NCI-H2081 treated with DMSO at 0.1 percent for 48 hours (cell line): ENCODE data around the gene EIF4A3.

Experiments
- DNase-seq: peaks from one replicate; lab custom pipeline; 2025; lab: John Stamatoyannopoulos, UW

EIF4A3 gene

DNA sequence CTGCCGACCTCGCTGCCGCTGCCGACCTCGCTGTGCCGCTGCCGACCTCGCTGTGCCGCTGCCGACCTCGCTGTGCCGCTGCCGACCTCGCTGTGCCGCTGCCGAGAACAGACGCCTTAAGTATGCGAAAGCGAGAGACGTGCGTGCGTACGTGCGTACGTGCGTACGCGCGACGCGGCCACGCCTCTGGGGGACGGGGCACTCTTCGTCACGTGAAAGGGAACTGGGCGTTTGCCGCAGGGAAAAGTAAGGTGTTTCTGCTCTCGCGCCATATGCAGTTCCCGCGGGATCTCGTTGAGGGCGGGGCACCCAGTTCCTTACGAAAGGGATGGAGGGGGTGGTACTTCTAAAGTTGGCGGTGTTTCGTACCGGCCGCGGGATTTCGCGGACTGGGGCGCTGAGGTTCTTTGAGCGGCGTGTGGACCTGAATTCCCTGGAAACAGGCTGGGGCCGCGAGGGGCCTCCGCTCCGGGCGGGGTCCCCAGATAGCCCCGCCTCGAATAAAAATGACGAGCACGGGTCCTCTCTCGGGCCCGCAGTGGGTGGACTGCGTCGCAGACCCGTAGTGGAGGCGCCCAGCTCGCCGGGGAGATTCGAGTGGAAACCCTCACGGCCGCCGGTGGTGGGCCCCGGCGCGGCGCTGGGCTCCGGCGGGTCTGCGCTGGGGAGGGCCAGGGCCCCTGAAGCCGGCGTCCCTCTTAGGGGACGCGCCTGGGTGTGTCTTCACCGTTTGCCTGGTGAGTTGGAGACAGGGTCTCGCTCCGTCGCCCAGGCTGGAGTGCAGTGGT is at the start of gene EIF4A3:
TSS of gene EIF4A3 (minus strand) at position 94 of the 788 bp plus-strand sequence. CDS start 167 bp downstream, outside the sequence.
- peak; percentile 96 for DNase-seq

DNA sequence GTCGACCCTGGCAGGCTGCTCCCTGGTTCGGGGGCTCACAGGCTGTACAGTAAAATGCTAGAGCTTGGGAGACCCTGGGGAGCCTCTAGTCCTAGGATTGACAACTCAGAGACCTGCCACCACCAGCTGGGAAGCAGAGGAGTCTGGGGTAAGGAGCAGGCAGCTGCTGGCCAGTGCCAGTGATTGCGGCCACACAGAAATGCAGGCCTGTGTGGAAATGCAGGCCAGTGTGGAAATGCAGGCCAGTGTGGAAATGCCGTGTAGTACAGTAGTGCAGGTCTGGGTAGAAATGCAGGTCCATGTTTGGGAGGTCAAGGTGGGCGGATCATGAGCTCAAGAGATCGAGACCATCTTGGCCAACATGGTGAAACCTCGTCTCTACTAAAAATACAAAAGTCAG is 49.7 kb upstream of the EIF4A3 start:
- no peak for DNase-seq

DNA sequence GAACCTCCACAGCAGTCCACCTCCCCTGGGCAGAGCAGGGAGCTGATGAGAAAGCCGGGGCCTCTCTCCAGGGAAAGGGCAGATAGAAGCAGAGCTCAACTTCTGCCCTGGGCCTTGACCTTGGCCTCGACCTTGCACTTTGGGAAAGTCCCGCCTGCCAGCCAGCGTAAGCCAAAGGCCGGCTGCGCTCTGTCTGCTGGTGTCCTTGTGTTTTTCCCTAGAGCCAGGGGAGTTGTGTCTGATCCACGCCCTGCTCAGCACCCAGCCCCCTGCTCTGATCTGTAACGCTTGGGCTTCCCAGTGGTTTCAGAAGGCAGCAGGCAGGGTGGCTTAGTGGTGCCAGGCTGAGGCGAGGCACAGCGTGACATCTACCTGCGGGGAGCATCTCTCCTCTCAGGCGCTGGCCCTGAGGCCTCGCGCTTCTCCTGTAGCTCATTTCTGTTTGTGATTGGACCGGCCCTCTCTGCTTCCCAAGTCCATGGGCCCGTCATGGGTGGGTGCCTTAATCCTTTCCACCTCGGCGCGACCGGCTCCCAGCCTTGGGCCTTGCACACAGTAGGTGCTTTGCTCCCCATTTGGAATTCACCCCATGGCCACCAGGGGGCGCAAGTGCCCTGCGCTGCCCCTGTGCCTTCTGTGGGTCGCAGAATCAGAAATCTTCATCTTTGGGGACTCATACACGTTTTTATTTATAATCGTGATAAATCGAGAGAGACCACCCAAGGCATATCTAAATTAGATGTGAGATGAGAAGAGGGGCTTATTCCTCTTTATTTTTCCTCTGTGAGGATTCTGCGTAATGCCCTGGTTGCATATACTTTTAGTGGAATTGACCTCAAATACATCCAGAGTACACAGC is 49.0 kb upstream of the EIF4A3 start:
- DNase-seq: no peak

DNA sequence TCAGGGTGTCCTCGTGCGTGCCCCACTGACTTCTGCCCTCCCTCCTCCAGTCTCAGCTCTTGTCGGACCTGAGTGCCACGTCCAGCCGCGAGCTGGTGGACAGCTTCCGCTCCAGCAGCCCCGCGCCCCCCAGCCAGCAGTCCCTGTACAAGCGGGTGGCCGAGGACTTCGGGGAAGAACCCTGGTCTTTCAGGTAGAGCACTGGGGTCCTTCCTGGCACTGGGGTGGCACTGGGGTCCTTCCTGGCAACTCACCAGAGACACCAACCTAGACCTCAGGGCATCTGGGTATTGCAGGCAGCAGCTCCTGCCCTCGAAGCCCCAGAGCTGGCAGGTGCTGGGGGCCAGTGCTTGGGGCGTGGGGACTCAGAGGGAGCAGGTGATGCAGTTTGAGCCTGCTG is 48.2 kb upstream of the EIF4A3 start:
- no peak for DNase-seq

DNA sequence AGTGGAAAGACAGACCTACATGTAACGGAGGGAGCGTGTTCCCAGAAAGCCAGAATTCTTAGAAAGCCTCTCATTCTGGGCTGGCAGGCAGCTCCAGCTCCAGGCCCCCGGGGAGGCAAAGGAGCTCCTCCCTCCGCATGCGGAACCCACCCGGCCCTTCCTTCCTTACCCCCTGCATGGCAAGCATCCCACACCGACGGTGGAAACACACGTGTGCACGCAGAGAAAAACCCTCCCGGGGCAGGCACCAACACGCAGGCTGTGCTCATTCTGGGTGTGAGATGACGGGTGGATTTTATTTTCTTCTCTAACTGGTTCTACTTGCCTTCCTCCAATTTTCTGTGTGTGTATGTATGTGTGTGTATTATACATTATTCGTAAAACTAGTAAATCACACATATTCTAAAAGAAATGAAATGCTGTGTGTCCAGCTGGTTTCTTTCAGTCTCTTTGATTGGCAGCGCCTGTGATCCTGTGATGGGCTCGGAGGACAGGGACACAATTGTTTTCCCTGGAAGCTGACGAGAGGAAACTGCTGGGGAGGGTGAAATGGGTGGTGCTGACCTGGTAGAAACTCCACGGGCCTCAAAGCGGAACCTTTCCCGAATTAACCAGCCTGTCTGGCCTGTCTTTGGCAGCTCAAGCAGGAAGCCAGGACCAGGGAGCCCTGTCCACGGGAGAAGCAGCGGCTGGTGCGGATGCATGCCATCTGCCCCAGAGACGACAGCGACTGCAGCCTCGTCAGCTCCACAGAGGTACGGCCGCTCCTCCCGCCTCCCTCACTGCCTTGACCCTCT is 45.1 kb upstream of the EIF4A3 start:
- no peak for DNase-seq

DNA sequence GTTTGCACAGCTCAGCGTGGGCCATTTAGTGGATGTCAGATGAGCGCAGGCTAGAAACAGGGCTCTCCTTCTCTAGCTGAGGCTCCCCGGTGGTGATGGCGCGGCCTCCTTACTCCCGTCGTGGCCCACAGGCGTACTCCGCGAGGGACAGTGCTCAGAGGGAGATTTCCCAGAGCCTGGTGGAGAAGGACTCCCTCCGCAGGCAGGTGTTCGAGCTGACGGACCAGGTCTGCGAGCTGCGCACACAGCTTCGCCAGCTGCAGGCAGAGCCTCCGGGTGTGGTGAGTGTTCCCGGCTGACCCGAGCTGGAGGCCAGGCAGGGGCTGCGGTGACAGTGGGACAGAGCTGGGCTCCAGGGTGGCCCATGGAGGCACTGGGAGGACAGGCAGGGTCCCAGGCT is 44.3 kb upstream of the EIF4A3 start:
- no peak for DNase-seq

DNA sequence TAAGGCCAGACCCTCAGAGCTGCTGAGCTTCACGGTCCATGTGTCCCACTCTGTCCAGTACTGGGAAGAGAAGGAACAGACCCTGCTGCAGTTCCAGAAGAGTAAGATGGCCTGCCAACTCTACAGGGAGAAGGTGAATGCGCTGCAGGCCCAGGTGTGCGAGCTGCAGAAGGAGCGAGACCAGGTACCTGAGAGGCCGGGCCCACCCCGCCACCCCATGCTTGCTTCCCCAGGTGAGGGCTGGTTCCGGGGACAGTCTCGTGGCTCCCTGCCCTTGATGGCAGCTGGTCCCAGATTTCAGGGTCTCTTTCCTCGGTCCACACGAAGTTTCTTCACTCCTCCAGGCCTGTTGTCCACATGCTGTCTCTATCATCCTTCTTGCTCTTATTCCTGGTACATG is 43.8 kb upstream of the EIF4A3 start:
- DNase-seq: no peak

DNA sequence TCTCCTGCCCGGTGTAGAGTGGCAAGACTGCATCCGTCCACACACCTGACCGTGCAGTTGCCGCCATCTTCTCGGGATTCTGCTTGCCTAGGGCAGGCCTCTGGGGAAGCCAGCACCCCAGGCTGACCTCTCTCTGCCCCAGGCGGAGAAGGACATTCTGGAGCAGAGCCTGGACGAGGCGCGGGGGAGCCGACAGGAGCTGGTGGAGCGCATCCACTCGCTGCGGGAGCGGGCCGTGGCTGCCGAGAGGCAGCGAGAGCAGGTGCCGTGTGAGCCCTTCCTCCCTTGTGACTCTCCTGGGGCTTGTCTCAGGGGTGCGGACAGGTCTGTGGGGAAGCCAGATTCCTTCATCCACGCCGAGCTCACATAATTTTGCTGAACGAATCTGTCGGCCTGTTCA is 42.7 kb upstream of the EIF4A3 start:
- DNase-seq: no peak

DNA sequence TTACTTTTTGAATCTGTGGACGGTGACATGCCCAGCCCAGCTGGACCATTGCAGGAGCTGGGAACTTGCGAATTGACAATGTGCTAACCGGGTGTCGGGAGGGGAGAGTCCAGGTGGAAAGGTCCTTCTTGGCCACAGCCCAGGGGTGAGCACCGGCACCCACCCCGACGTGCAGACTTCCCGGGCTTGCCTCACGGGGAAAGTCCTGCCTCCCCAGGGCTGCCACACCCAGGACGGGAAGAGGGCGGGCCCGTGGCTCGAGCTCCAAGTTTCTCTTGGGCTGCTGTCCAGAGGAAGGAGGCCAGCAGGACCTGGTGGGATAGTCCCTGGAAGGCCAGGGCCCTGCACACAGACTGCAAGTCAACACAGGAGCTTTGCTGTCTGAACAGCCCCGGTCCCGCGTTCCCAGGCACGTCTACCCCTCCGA is 40.6 kb upstream of the EIF4A3 start:
- no peak for DNase-seq

DNA sequence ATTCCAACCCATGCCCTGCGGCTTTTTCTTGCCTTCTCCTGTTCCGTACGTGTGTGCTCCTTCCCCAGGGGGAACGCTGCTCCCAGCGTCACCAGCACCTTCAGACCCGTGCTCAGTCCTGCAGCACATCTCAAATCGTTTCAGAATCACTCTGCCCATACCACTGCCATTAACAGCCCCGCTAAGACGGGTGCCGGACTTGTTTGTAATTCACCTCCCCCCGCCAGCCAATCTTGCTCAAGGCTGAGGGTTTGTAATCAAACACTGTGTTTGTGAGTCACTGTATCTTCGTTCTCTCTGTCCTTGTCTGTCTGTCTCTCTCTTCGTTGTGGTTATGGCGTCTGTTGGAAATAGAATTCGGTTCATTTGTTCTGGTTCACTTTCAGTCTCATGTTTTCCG is 40.2 kb upstream of the EIF4A3 start:
- no peak for DNase-seq

DNA sequence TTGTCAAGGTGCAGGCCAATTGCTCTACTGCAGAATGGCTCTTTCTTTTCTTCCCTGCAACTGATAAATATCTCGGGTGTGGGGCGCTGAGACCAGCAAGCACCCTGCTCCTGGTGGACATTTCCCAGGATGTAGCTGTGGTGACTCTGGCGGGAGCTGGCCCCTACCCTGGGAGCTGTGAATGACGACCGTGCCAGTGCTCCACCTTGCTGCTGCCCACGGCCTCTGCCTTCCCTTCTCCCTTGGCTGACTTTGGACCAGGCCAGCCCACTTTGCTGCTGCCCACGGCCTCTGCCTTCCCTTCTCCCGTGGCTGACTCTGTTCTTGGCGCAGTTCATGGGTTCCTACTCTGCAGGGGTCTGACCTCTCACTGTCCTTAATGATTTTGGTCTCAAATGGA is 39.0 kb upstream of the EIF4A3 start:
- no peak for DNase-seq

DNA sequence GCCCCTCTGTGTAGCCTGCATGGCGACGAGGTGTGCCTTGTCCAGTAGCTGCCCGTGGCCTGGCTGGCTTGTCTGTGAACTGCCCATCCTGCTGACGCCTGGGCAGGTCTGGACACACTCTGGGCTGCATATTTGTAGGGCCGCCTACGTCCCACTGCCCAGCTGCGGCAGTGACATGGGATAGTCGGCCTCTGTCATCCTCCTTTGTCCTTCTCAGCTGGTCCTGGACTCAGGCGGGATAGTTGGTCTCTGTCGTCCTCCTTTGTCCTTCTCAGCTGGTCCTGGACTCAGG is 37.4 kb upstream of the EIF4A3 start:
- DNase-seq: no peak

DNA sequence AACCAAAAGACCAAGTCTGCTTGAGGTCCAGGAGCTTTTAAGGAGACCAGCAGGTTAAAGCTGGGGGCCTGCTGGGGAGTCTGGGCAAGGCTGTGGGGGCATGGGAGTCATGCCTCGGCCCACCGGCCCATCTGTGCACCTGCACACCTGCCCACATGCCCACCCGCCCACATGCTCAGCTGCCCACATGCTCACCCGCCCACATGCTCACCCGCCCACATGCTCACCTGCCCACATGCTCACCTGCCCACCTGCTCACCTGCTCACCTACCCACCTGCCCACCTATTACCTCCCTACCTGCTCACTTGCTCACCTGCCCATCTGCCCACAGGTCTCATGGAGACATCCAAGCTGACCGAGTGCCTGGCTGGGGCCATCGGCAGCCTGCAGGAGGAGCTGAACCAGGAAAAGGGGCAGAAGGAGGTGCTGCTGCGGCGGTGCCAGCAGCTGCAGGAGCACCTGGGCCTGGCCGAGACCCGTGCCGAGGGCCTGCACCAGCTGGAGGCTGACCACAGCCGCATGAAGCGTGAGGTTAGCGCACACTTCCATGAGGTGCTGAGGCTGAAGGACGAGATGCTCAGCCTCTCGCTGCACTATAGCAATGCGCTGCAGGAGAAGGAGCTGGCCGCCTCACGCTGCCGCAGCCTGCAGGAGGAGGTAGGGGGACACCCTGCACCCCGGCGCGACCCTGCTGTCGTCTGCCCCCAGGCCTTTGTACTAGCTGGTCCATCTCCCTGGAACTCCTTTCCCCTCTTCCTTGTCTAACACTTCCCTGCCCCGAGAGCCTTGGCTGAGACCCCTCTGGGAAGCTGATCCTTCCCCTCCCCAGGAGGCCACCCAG is 36.9 kb upstream of the EIF4A3 start:
- no peak for DNase-seq

DNA sequence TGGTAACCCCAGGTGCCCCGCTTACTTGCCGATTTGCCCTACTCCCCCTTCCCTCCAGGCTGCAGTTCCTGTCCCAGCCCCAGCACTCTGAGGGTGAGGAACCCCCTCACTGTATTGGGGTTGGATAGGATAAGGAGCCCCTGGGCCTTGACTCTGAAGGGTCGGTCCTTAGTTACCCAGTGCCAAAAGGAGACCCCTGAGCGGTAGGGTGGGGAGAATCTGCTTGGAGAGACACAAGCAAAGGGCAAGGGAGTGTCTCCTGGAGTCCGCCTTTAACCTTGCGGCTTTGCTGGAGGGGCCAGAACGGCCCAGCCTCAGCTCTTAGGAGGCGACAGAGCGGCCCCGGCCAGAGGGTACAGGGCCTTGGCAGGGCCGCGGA is 35.9 kb upstream of the EIF4A3 start:
- no peak for DNase-seq

DNA sequence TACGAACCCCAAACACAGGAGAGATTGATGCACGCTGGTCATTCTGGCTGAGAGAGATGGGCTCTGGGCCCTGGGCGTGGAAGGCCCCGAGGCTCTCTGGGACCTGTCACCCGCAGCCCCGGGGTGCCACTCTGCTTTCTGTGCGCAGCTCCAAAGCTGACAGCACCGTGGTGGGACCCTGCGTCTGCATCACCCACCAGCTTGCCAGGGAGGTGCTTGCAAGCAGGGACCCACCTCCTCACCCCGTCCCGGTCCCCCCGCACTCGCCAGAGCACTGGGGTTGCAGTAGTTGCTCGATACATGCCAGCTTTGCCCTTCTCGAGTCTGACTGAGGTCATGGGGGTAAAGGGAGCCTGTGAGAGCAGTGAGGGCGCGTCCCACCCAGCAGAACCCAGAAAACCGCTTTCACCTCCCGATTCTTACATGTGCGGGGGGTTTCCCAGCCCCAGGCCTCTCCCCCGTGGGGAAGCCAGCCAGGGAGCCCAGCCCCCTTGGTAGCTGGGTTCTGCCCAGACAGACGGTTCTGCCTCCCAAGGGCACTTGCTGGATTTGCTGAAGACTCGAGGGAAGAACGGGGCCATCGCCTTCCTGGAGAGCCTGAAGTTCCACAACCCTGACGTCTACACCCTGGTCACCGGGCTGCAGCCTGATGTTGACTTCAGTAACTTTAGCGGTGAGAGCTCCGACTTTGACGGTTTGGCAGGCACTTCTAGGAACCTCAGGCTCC is 35.4 kb upstream of the EIF4A3 start:
- no peak for DNase-seq

DNA sequence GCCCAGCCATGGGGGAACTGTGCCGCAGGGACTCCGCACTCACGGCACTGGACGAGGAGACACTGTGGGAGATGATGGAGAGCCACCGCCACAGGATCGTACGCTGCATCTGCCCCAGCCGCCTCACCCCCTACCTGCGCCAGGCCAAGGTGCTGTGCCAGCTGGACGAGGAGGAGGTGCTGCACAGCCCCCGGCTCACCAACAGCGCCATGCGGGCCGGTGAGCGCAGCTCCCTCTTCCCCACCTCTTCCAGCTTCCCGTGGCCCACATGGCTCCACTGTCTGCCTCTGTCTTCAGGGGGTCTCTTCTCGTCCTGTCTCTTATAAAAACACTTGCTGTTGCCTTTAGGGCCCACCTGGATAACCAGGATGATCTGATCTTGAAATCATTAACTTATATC is 34.5 kb upstream of the EIF4A3 start:
- no peak for DNase-seq

DNA sequence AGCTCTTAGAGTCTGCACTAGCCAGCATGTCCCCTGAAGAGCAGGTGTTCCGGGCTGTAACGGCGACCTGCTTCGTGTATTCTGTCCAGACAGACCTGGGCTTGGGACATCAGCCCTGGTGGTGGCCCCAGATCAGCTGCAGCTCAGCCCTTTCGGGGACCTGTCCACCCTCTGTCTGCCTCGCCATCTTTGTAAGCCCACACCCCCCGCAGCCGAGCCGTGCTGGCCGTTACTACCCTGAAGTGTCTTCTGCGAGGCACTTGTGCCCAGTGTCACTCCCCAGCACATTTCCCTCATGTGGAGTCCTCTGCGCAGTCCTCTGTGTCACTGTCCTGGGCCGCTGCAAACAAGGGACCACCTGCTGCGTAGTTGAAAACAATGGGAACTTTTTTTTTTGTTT is 33.3 kb upstream of the EIF4A3 start:
- no peak for DNase-seq

DNA sequence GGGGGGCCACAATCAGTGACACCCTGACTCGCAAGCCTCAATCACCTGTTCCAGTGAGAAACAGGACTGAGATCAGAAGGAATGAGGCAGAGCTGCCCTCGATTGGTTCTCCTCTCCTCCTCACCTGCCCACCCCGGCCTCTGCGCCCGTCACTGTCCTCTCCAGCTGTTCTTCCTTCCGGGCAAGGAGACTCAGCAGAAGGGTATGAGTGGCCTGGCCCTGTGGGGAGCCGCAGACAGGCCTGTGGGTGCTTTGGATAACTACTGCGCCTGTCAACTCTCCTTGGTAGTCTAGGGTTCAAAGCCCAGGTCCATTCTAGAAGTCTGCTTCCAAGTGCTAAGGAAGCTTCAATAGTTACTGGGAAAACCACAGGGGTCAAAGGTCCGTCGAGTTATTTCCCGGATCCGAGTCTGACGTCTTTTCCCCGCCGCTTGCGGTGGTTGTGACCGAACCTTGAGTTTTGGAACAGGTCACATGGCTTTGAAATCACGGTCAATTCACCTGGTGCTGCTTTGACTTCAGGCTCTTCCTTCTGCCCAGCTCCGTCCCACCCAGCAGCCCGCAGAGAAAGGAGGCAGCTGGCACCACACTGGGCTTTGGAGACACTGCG is 31.2 kb upstream of the EIF4A3 start:
- DNase-seq: no peak

DNA sequence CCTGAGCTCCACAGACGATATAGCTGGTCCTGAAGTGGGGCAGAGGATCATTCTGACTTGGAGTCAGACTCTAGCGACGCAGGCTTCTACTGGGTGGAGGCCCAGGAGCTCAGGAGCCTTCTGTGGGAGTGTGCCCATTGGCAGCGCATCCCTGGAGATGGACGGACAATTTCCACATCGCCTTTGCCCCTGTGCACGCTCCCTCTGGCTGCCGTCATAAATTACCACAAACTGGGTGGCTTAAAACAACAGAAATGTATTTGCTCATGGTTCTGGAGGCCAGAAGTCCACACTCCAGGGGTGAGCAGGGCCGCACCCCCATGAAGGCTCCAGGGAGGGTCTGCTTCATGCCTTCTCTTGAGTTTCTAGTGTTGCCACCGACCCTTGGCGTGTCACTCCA is 29.8 kb upstream of the EIF4A3 start:
- DNase-seq: no peak

DNA sequence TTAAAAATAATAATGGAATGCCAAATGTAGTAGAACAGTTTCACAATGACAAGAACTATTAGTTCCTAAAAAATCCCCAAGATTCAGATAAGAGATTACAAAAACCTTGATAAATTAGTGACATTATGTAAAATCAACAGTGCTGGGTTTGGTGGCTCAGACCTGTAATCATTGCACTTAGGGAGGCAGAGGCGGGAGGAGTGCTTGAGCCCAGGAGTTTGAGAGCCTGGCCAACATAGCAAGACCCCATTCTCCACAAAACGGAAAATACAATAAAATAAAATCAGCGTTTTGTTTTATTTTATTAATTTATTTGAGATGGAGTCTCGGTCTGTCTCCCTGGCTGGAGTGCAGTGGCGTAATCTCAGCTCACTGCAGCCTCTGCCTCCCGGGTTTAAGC is 27.0 kb upstream of the EIF4A3 start:
- no peak for DNase-seq

DNA sequence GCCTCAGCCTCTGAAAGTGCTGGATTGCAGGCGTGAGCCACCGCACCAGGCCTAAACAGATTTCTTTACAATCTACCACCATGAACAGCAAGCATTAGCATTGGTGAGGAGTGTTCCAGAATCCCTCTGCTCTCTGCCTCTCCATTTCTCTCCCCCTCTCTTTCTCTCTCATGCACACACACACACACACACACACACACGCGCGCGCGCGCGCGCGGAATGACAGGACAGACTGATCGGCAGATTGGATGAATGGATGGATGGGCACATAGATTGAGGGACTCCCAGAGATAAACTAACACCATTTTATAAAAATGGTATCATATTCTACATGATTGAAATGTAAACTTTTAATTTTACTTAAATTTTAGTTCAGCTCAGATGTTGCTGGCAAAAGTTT is 26.2 kb upstream of the EIF4A3 start:
- DNase-seq: no peak
